ENCODE results near the gene AHI1. TPM values are rescaled to one million over a fixed set of nuclear protein-coding genes. Genes with fewer than 3 reads are reported as not detected.

The AHI1 gene
- total RNA-seq, 1 experiment from 2014 or later: 18.8 TPM

DNA sequence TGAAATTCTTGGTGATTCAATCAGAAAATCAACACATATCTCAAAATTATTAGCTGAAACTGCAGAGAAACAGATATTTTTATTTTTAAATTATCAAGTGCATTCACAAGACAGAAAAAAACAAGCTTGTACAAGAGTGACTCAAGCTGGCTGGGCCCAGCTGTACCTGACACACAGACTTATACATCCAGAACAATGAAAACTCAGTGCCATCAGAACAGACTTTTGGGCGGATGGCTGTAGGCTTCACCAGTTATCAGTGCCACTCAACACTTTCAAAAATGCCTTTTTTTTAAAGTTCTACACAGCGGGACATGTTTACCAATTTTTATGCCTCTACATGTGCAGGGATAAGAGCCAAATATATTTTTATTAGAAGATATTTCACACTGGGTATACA, 213.6 kb downstream of the AHI1 start:
- H3K36me3 Mint-ChIP-seq: no peaks in the 10 kb centered on the region
- DNase-seq (ENCODE audit: low spot score) (no peak), ATAC-seq (no peak)
- TF ChIP-seq, protein P1, sequence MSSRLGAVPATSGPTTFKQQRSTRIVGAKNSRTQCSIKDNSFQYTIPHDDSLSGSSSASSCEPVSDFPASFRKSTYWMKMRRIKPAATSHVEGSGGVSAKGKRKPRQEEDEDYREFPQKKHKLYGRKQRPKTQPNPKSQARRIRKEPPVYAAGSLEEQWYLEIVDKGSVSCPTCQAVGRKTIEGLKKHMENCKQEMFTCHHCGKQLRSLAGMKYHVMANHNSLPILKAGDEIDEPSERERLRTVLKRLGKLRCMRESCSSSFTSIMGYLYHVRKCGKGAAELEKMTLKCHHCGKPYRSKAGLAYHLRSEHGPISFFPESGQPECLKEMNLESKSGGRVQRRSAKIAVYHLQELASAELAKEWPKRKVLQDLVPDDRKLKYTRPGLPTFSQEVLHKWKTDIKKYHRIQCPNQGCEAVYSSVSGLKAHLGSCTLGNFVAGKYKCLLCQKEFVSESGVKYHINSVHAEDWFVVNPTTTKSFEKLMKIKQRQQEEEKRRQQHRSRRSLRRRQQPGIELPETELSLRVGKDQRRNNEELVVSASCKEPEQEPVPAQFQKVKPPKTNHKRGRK (CRISPR knock-in tag; IDR thresholded peaks at IDR 0.05; ENCODE audit: borderline replicate concordance): no peak
- no peak for TF ChIP-seq ELF4 (CRISPR knock-in tag; IDR thresholded peaks at IDR 0.05; ENCODE audit: low read depth)
- TF ChIP-seq, protein P2, sequence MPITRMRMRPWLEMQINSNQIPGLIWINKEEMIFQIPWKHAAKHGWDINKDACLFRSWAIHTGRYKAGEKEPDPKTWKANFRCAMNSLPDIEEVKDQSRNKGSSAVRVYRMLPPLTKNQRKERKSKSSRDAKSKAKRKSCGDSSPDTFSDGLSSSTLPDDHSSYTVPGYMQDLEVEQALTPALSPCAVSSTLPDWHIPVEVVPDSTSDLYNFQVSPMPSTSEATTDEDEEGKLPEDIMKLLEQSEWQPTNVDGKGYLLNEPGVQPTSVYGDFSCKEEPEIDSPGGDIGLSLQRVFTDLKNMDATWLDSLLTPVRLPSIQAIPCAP (CRISPR knock-in tag; IDR thresholded peaks at IDR 0.05): no peak
- no peak for TF ChIP-seq ESRRA (CRISPR knock-in tag; IDR thresholded peaks at IDR 0.05; ENCODE audit: borderline replicate concordance)
- no peak for TF ChIP-seq CREM (CRISPR knock-in tag; IDR thresholded peaks at IDR 0.05)
- TF ChIP-seq, protein P3, sequence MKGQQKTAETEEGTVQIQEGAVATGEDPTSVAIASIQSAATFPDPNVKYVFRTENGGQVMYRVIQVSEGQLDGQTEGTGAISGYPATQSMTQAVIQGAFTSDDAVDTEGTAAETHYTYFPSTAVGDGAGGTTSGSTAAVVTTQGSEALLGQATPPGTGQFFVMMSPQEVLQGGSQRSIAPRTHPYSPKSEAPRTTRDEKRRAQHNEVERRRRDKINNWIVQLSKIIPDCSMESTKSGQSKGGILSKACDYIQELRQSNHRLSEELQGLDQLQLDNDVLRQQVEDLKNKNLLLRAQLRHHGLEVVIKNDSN (CRISPR knock-in tag; IDR thresholded peaks at IDR 0.05): no peak
- TF ChIP-seq KAT7 (CRISPR knock-in tag; IDR thresholded peaks at IDR 0.05; ENCODE audit: borderline replicate concordance): no peak
- TF ChIP-seq IRF2 (CRISPR knock-in tag; IDR thresholded peaks at IDR 0.05; ENCODE audit: borderline replicate concordance, low read depth): no peak
- no peak for TF ChIP-seq EMX1 (CRISPR knock-in tag; IDR thresholded peaks at IDR 0.05)
- TF ChIP-seq, protein P4, sequence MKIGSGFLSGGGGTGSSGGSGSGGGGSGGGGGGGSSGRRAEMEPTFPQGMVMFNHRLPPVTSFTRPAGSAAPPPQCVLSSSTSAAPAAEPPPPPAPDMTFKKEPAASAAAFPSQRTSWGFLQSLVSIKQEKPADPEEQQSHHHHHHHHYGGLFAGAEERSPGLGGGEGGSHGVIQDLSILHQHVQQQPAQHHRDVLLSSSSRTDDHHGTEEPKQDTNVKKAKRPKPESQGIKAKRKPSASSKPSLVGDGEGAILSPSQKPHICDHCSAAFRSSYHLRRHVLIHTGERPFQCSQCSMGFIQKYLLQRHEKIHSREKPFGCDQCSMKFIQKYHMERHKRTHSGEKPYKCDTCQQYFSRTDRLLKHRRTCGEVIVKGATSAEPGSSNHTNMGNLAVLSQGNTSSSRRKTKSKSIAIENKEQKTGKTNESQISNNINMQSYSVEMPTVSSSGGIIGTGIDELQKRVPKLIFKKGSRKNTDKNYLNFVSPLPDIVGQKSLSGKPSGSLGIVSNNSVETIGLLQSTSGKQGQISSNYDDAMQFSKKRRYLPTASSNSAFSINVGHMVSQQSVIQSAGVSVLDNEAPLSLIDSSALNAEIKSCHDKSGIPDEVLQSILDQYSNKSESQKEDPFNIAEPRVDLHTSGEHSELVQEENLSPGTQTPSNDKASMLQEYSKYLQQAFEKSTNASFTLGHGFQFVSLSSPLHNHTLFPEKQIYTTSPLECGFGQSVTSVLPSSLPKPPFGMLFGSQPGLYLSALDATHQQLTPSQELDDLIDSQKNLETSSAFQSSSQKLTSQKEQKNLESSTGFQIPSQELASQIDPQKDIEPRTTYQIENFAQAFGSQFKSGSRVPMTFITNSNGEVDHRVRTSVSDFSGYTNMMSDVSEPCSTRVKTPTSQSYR (CRISPR knock-in tag; IDR thresholded peaks at IDR 0.05): no peak
- TF ChIP-seq, protein P5, sequence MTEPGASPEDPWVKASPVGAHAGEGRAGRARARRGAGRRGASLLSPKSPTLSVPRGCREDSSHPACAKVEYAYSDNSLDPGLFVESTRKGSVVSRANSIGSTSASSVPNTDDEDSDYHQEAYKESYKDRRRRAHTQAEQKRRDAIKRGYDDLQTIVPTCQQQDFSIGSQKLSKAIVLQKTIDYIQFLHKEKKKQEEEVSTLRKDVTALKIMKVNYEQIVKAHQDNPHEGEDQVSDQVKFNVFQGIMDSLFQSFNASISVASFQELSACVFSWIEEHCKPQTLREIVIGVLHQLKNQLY (CRISPR knock-in tag; IDR thresholded peaks at IDR 0.05): no peak
- TF ChIP-seq, protein P6, sequence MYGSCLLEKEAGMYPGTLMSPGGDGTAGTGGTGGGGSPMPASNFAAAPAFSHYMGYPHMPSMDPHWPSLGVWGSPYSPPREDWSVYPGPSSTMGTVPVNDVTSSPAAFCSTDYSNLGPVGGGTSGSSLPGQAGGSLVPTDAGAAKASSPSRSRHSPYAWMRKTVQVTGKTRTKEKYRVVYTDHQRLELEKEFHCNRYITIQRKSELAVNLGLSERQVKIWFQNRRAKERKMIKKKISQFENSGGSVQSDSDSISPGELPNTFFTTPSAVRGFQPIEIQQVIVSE (CRISPR knock-in tag; IDR thresholded peaks at IDR 0.05; ENCODE audit: borderline replicate concordance): no peak
- CTCF ChIA-PET: interaction anchor here (0.9 kb wide), 1 partner anchor 40 kb away, joined by 3 read pairs; no protein-coding TSS in a partner anchor
- no peaks in the 10 kb centered on the region for H3K9me3 Mint-ChIP-seq
- H3K4me3 Mint-ChIP-seq: no peak overlapping the region
- H3K4me1 Mint-ChIP-seq: no peaks in the 10 kb centered on the region
- POLR2A ChIA-PET: no interaction called here
- no peaks in the 10 kb centered on the region for H3K27me3 Mint-ChIP-seq (ENCODE audit: low read depth)
- H3K27ac Mint-ChIP-seq: no peak overlapping the region

DNA sequence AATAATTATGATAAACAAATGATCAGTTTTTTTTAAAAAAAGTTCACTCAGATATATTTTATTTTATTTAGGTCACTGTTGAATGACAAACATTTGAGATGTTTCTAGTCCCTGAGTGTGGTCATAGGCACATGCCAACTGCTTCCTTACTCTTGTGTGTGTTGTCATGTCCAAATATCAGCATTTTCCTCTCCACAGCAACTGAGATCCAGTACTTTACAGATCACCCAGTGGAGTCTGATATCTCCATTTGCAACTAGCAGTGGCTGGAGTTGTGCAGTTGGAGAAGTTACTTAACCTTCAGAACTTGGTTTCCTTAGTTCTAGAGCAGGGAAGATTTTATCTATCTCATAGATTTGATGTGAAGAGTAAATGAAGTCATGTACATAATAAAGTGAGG, 215.1 kb downstream of the AHI1 start:
- H3K4me3 Mint-ChIP-seq: no peak overlapping the region
- ATAC-seq: no peak
- no peak for DNase-seq (ENCODE audit: low spot score)
- no peaks in the 10 kb centered on the region for H3K9me3 Mint-ChIP-seq
- no peaks in the 10 kb centered on the region for H3K27me3 Mint-ChIP-seq (ENCODE audit: low read depth)
- H3K36me3 Mint-ChIP-seq: no peaks in the 10 kb centered on the region
- POLR2A ChIA-PET: no interaction called here
- H3K4me1 Mint-ChIP-seq: no peaks in the 10 kb centered on the region
- CTCF ChIA-PET: no interaction called here
- TF ChIP-seq FOXJ3 (CRISPR knock-in tag; IDR thresholded peaks at IDR 0.05; ENCODE audit: borderline replicate concordance) (no peak), FOXK1 (CRISPR knock-in tag; IDR thresholded peaks at IDR 0.05) (no peak), ZNF263 (CRISPR knock-in tag; IDR thresholded peaks at IDR 0.05; ENCODE audit: low read depth) (no peak), JUN (CRISPR knock-in tag; IDR thresholded peaks at IDR 0.05) (no peak), JAZF1 (CRISPR knock-in tag; IDR thresholded peaks at IDR 0.05) (no peak), ELF4 (CRISPR knock-in tag; IDR thresholded peaks at IDR 0.05; ENCODE audit: low read depth) (no peak), SMAD4 (CRISPR knock-in tag; IDR thresholded peaks at IDR 0.05) (no peak), ZNF396 (CRISPR knock-in tag; IDR thresholded peaks at IDR 0.05; ENCODE audit: borderline replicate concordance) (no peak), ZNF423 (CRISPR knock-in tag; IDR thresholded peaks at IDR 0.05) (no peak), TEAD4 (CRISPR knock-in tag; IDR thresholded peaks at IDR 0.05) (no peak)
- H3K27ac Mint-ChIP-seq: no peak overlapping the region

Measured in WTC11 (cell line).